SJCRH30 (cell line): ENCODE data around the gene TIMP3. TPM values are rescaled to one million over a fixed set of nuclear protein-coding genes. Genes with fewer than 3 reads are reported as not detected.

Experiments used
- DNase-seq, 2 experiments: peaks; one replicate each; pipeline ENCODE4 v3.0.0-alpha.2; 2015 to 2020
- H3K27ac ChIP-seq: fragments of 250-450 bp; sonication (Bioruptor Pico); 2 replicates; pipeline ENCODE4 v1.5.1; 2020; ENCODE audit warnings: mild to moderate bottlenecking, moderate library complexity
- H3K27me3 ChIP-seq: fragments of 250-450 bp; sonication (Bioruptor Pico); 2 replicates; pipeline ENCODE4 v1.5.1; 2020; ENCODE audit warnings: mild to moderate bottlenecking, moderate library complexity
- H3K36me3 ChIP-seq: fragments of 250-450 bp; sonication (Bioruptor Pico); 2 replicates; pipeline ENCODE4 v1.5.1; 2020; ENCODE audit warnings: mild to moderate bottlenecking, moderate library complexity
- H3K4me1 ChIP-seq: fragments of 250-450 bp; sonication (Bioruptor Pico); 2 replicates; pipeline ENCODE4 v1.5.1; 2020; ENCODE audit warnings: mild to moderate bottlenecking, moderate library complexity
- H3K4me3 ChIP-seq: fragments of 250-450 bp; sonication (Bioruptor Pico); 2 replicates; pipeline ENCODE4 v1.5.1; 2020; ENCODE audit warnings: mild to moderate bottlenecking, moderate library complexity
- H3K9me3 ChIP-seq: fragments of 250-450 bp; sonication (Bioruptor Pico); replicated peaks from 2 replicates; pipeline ENCODE4 v1.5.1; 2020; ENCODE audit warnings: mild to moderate bottlenecking, moderate library complexity
- total RNA-seq: library from RNA; depleted of rRNA; stranded (reverse); fragments of >200 nt; shearing (Covaris generic); gene quantifications from 2 replicates; pipeline ENCODE4 v1.2.3, GENCODE V29; 2014

Gene TIMP3
- total RNA-seq, 1 experiment from 2014 or later = 35.0 TPM

DNA sequence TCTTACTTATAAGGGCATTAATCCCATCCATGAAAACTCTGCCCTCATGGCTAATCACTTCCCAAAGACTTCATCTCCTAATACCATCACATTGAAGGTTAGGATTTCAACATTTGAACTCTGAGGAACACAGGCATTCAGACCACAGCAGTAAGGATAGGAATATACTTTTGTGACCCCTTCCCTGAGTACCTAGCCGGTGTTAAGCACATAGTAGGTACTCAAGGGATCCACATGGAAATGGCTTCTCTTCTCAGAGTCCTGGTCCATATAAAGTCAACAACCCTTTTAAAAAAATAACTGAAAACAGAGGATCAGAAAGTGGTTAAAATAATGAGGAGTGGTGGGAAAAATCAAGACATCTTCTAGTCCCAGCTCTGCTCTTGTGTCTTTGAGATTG, 78.0 kb downstream of the TIMP3 start:
- Histone ChIP-seq H3K36me3 (no peaks in the 10 kb centered on the region), H3K27ac (no peak overlapping the region), H3K4me1 (peaks cover 41% of the 10 kb centered on the region), H3K27me3 (no peaks in the 10 kb centered on the region), H3K9me3 (no peaks in the 10 kb centered on the region), H3K4me3 (no peak overlapping the region)
- no peak for DNase-seq

GRCh38 chr22:32880061-32880460, 78.6 kb downstream of the TIMP3 start:
- no peaks in the 10 kb centered on the region for H3K36me3 ChIP-seq
- H3K27ac ChIP-seq = peak overlapping the region; percentile 78
- DNase-seq = peak; percentile 12 to 31
- H3K4me1 ChIP-seq = peaks cover 41% of the 10 kb centered on the region
- no peaks in the 10 kb centered on the region for H3K27me3 ChIP-seq
- no peaks in the 10 kb centered on the region for H3K9me3 ChIP-seq
- H3K4me3 ChIP-seq = no peak overlapping the region

DNA sequence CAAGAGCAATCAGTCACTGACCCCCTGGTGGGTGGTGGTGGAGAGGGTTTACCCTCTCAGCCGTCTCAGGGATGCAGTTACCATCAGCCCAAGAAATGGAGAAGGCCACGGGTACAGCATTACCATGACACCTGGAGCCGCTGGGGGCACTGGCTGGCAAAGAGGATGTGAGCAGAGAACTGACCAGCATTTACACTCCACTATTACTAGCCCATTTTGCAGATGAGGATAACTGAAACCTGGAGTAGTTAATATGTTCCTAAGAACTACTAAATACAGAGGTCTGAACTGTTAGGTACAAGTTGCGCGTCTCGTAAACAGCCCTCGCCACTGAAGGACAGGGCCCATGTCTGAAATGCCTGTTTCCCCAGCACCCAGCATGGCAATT, 79.0 kb downstream of the TIMP3 start:
- peaks cover 42% of the 10 kb centered on the region for H3K4me1 ChIP-seq
- no peaks in the 10 kb centered on the region for H3K27me3 ChIP-seq
- no peaks in the 10 kb centered on the region for H3K9me3 ChIP-seq
- no peak overlapping the region for H3K4me3 ChIP-seq
- DNase-seq = peak in 1 of 2 experiments; percentile 5
- no peaks in the 10 kb centered on the region for H3K36me3 ChIP-seq
- peak overlapping the region; percentile 78 for H3K27ac ChIP-seq

- H3K27ac ChIP-seq = peak overlapping the region; percentile 78
- H3K4me1 ChIP-seq = peaks cover 47% of the 10 kb centered on the region
- H3K36me3 ChIP-seq = no peaks in the 10 kb centered on the region
- peak; percentile 95 to 96 for DNase-seq
- no peaks in the 10 kb centered on the region for H3K9me3 ChIP-seq
- H3K4me3 ChIP-seq = no peak overlapping the region; the same call in 1 of the 2 replicates
- H3K27me3 ChIP-seq = no peaks in the 10 kb centered on the region
These were observed 79.5 kb downstream of the TIMP3 start for GRCh38 chr22:32880893-32881596.

DNA sequence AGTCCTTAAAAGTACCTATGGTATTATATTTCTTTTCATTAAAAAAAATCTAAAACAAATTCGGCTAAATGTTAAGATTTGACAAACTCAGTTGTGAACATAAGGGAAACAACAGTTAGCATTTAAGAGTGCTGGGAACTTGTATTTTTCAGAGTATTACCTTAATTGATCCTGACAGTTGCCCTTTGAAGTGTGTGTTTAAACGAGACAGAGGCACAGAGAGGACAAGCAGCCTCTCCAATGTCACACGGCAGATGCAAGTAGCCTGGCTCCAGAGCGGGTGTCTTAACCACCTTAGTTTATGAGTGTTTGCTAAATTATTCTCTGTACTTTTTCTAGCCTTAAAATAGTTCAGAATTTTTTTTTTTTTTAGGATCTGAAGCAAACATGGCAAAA, 80.9 kb downstream of the TIMP3 start:
- Histone ChIP-seq H3K27ac (peak overlapping the region; percentile 78; the same call in 1 of the 2 replicates), H3K36me3 (no peaks in the 10 kb centered on the region), H3K4me3 (no peak overlapping the region), H3K4me1 (peaks cover 55% of the 10 kb centered on the region), H3K9me3 (no peaks in the 10 kb centered on the region), H3K27me3 (no peaks in the 10 kb centered on the region)
- peak in 1 of 2 experiments; percentile 20 for DNase-seq

- no peak for DNase-seq
- no peaks in the 10 kb centered on the region for H3K36me3 ChIP-seq
These were observed 81.4 kb downstream of the TIMP3 start for GRCh38 chr22:32882774-32883530.

GRCh38 chr22:32887324-32887980, 85.9 kb downstream of the TIMP3 start:
- DNase-seq = no peak
- H3K36me3 ChIP-seq = no peaks in the 10 kb centered on the region
- H3K9me3 ChIP-seq = no peaks in the 10 kb centered on the region
- H3K27ac ChIP-seq = no peak overlapping the region
- peaks cover 27% of the 10 kb centered on the region for H3K4me1 ChIP-seq
- no peaks in the 10 kb centered on the region for H3K27me3 ChIP-seq
- H3K4me3 ChIP-seq = no peak overlapping the region

More at GRCh38 chr22:32882774-32883530, 81.4 kb downstream of the TIMP3 start:
- Histone ChIP-seq H3K4me1 (peaks cover 55% of the 10 kb centered on the region), H3K27me3 (no peaks in the 10 kb centered on the region), H3K9me3 (no peaks in the 10 kb centered on the region), H3K27ac (no peak overlapping the region), H3K4me3 (no peak overlapping the region)

DNA sequence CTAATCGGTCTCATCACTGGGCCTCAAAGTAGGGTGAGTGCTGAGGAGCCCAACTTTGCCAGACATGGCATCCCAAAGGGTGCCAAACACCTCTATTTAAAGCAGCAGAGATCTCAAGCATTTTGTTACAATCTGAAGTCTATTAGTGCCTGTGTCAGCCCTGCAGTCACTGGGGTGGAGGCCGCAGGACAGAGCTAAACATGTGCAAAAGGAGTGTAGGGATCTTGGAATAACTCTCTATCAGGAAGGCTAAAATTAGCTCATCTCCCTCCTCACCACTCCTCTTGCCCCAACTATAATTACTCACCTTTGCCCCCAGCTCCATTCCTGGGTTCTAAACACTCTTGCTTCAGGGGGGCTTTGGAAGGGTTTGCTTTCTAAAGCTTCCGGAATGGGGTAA, 87.5 kb downstream of the TIMP3 start:
- Histone ChIP-seq H3K27me3 (no peaks in the 10 kb centered on the region), H3K36me3 (no peaks in the 10 kb centered on the region), H3K9me3 (no peaks in the 10 kb centered on the region), H3K4me1 (peaks cover 20% of the 10 kb centered on the region), H3K27ac (no peak overlapping the region), H3K4me3 (no peak overlapping the region)
- no peak for DNase-seq

DNA sequence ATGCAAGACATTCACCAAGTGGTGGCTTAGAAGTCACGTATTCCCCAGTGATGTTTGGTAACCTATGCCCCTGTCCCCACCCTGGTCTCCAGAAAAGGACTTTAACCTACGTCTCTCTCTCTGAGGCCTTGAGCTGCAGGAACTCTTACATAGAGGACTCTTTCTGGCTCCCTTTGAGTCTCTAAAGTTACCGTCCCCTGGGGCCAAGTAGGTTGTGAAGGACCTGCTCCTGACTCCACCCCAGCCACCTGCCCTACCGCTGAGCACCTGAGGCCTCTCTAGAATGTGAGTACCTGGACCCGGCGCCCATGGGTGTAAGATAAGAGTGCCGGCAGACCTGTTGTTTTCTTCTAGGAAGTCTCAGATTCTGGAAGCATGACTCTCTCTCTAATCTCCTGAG, 95.4 kb downstream of the TIMP3 start:
- Histone ChIP-seq H3K9me3 (no peaks in the 10 kb centered on the region), H3K4me1 (no peaks in the 10 kb centered on the region), H3K36me3 (no peaks in the 10 kb centered on the region), H3K27me3 (no peaks in the 10 kb centered on the region), H3K4me3 (no peak overlapping the region), H3K27ac (no peak overlapping the region)
- DNase-seq = no peak

DNA sequence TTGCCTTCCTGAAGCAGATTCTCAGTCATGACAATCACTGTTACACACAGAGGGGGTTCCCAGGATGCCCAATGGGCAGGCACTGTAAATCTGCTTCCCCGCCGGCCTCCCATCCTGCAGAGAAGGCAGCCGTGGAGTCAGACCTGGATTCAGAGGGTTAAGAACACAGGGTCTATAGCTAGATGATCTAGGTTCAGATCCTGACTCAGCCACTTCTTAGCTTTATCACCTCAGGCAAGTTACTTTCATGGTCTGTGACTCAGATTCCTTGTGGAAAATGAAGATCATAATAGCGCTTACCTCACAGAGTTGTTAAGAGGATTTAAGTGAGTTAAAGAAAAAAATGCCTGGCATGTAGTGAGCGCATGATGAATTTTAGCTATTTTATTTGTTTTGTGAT, 95.9 kb downstream of the TIMP3 start:
- Histone ChIP-seq H3K9me3 (no peaks in the 10 kb centered on the region), H3K36me3 (no peaks in the 10 kb centered on the region), H3K27ac (no peak overlapping the region), H3K4me1 (no peaks in the 10 kb centered on the region), H3K4me3 (no peak overlapping the region), H3K27me3 (no peaks in the 10 kb centered on the region)
- DNase-seq = no peak

DNA sequence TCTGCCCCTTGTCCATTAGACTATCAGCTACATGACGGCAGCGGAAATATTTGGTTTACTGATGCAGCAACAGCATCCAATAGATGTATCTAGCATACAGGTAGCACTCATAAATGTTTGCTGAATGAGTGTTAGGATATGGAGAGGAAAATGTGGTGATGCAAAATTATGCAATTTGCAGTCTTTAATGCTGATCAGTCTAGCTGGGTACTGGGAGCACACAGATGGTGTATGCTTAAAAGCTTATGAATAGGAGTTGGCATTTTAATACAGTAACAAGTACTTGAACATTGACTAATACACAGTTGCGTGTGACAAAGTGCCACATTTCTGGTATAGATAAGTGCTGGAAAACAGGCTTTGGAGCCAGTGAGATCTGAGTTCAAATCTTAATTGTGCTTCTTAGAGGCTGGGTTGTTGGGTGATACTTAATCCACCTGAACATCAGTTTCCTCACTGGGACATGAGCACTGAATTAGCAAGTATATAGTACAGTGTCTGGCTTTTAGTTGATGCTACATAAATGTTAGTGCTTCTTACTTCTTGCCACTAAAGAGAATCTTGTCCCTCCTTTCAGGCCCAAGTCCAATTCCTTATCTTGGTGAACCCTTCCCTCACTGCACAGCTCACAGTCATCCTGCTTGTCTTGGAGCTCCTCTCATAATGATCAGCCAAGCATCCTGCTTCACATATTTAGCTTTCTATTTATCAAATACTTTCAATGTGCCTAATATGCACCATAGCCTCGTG, 99.6 kb downstream of the TIMP3 start:
- no peaks in the 10 kb centered on the region for H3K9me3 ChIP-seq
- H3K4me1 ChIP-seq = no peaks in the 10 kb centered on the region
- no peaks in the 10 kb centered on the region for H3K27me3 ChIP-seq
- no peak for DNase-seq
- no peak overlapping the region for H3K27ac ChIP-seq
- no peaks in the 10 kb centered on the region for H3K36me3 ChIP-seq
- no peak overlapping the region for H3K4me3 ChIP-seq

DNA sequence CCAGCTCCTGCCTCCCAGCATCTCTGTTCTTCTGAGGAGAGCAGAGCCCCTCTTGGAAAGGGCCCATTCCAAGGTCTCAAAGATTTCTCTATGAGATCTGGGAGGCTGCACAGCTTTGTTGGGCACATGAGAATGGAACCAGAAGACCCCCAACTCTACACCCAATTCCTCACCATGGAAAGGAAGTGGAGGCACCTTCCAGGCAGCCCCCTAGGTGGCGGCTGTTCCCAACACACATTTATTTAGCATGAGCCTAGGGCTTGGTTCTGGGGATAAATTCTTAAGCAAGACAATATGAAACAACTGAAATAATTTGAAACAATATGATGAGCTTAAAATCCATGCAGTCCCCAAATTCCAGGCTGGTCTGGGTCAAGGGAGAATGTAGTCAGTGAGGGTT, 100.4 kb downstream of the TIMP3 start:
- Histone ChIP-seq H3K27me3 (no peaks in the 10 kb centered on the region), H3K4me1 (no peaks in the 10 kb centered on the region), H3K36me3 (no peaks in the 10 kb centered on the region), H3K27ac (no peak overlapping the region), H3K4me3 (no peak overlapping the region), H3K9me3 (no peaks in the 10 kb centered on the region)
- no peak for DNase-seq

- DNase-seq = no peak
- no peaks in the 10 kb centered on the region for H3K4me1 ChIP-seq
- no peaks in the 10 kb centered on the region for H3K36me3 ChIP-seq
- H3K4me3 ChIP-seq = no peak overlapping the region
- H3K27me3 ChIP-seq = no peaks in the 10 kb centered on the region
- H3K27ac ChIP-seq = no peak overlapping the region
- no peaks in the 10 kb centered on the region for H3K9me3 ChIP-seq
These were observed 102.0 kb downstream of the TIMP3 start for GRCh38 chr22:32903507-32903906.

- H3K27me3 ChIP-seq = no peaks in the 10 kb centered on the region
- no peak overlapping the region for H3K4me3 ChIP-seq
- no peaks in the 10 kb centered on the region for H3K9me3 ChIP-seq
- no peaks in the 10 kb centered on the region for H3K36me3 ChIP-seq
- H3K27ac ChIP-seq = no peak overlapping the region
- peak; percentile 57 to 69 for DNase-seq
- H3K4me1 ChIP-seq = no peaks in the 10 kb centered on the region
These were observed 102.5 kb downstream of the TIMP3 start for GRCh38 chr22:32904044-32904443.

DNA sequence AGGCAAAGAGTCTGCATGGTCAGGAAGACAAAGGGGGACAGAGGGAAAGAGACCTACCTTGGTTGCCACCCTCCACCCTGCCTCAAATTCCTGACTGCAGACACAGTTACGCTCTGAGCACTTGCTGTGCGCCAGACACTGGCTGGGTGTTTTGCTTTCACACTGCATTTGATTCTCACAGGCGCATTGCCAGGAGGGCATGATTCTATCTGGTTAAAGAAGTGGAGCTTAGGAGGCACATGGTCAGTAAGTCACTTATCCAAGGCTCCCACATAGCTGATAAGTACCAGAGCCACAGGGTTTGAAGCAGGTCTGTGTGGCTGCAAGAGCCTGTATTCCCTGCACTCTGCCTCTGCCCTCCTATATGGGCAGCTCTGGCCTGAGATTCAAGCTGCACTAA, 103.9 kb downstream of the TIMP3 start:
- DNase-seq = no peak
- Histone ChIP-seq H3K27ac (no peak overlapping the region), H3K4me3 (no peak overlapping the region), H3K9me3 (no peaks in the 10 kb centered on the region), H3K27me3 (no peaks in the 10 kb centered on the region), H3K4me1 (no peaks in the 10 kb centered on the region), H3K36me3 (no peaks in the 10 kb centered on the region)
